ENCODE measurements around the gene IL5. TPM values are rescaled to one million over a fixed set of nuclear protein-coding genes. Genes with fewer than 3 reads are reported as not detected.
"Not testable (repeated sequence)": the region's sequence is repeated elsewhere in the genome, so short reads cannot be mapped to it uniquely, and the experiment has no call there.

The IL5 gene
- total RNA-seq, 1 donor from 2014 or later: not detected

DNA sequence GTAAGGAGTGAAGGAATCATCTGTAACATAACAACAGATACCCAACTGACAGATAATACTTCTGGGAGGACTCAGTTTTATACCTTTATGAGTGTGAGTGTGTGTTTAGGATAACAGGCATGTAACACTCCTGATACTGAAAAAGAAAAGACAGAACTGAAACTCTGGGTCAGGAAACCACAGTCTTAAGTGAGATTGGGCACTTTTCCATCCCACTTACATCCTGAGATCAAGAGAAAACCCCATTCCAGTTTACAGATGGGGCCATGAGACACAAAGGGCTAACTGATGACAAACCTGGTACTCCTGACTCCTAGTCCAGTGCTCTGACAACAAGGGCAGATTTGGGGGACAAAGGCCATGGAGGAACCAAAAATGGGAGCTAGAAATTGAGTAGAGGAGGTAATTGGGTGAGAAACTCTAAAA is 18.0 kb downstream of the IL5 start:
- no peak for DNase-seq (ENCODE audit: extremely low spot score, unreplicated experiment)
- Mint-ChIP-seq H3K4me3 (ENCODE audit: unreplicated experiment) (no peak overlapping the region), H3K27me3 (ENCODE audit: unreplicated experiment) (peaks cover 28% of the 10 kb centered on the region), H3K36me3 (ENCODE audit: unreplicated experiment) (no peaks in the 10 kb centered on the region), H3K27ac (ENCODE audit: unreplicated experiment) (no peak overlapping the region), H3K4me1 (ENCODE audit: unreplicated experiment) (peaks cover 1% of the 10 kb centered on the region), H3K9me3 (ENCODE audit: unreplicated experiment) (peaks cover 10% of the 10 kb centered on the region)
- TF ChIP-seq, protein P1, sequence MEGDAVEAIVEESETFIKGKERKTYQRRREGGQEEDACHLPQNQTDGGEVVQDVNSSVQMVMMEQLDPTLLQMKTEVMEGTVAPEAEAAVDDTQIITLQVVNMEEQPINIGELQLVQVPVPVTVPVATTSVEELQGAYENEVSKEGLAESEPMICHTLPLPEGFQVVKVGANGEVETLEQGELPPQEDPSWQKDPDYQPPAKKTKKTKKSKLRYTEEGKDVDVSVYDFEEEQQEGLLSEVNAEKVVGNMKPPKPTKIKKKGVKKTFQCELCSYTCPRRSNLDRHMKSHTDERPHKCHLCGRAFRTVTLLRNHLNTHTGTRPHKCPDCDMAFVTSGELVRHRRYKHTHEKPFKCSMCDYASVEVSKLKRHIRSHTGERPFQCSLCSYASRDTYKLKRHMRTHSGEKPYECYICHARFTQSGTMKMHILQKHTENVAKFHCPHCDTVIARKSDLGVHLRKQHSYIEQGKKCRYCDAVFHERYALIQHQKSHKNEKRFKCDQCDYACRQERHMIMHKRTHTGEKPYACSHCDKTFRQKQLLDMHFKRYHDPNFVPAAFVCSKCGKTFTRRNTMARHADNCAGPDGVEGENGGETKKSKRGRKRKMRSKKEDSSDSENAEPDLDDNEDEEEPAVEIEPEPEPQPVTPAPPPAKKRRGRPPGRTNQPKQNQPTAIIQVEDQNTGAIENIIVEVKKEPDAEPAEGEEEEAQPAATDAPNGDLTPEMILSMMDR (IDR thresholded peaks at IDR 0.05): no peak

DNA sequence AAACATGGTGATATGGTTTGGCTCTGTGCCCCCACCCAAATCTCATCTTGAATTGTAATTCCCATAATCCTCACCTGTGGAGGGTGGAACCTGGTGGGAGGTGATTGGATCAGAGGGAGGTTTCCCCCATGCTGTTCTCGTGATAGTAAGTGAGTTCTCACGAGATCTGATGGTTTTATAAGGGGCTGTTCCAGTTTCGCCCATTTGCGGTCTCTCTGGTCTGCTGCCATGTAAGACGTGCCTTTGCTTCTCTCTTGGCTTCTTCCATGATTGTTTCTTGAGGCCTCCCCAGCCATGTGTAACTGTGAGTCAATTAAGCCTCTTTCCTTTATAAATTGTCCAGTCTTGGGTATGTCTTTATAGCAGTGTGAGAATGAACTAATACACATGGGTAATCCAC is 18.4 kb downstream of the IL5 start:
- DNase-seq (ENCODE audit: extremely low spot score, unreplicated experiment); H3K27ac Mint-ChIP-seq (ENCODE audit: unreplicated experiment); H3K4me3 Mint-ChIP-seq (ENCODE audit: unreplicated experiment); H3K36me3 Mint-ChIP-seq (ENCODE audit: unreplicated experiment); H3K4me1 Mint-ChIP-seq (ENCODE audit: unreplicated experiment): not testable (repeated sequence)
- Mint-ChIP-seq H3K27me3 (ENCODE audit: unreplicated experiment) (peaks cover 28% of the 10 kb centered on the region), H3K9me3 (ENCODE audit: unreplicated experiment) (peaks cover 13% of the 10 kb centered on the region)

DNA sequence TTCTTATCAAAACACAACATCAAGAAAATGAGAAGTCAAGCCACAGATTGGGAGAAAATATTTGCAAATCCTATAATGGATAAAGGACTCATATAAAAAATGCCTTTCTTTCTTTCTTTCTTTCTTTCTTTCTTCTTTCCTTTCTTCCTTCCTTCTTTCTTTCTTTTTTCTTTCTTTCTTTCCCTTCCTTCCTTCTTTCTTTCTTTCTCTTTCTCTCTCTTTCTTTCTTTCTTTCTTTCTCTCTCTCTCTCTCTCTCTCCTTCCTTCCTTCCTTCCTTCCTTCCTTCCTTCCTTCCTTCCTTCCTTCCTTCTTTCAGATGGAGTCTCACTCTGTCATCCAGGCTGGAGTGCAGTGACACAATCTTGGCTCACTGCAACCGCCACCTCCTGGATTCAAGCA is 21.3 kb downstream of the IL5 start:
- not testable (repeated sequence) for H3K36me3 Mint-ChIP-seq (ENCODE audit: unreplicated experiment); DNase-seq (ENCODE audit: extremely low spot score, unreplicated experiment); H3K27ac Mint-ChIP-seq (ENCODE audit: unreplicated experiment); H3K4me1 Mint-ChIP-seq (ENCODE audit: unreplicated experiment); H3K4me3 Mint-ChIP-seq (ENCODE audit: unreplicated experiment)
- peaks cover 13% of the 10 kb centered on the region for H3K9me3 Mint-ChIP-seq (ENCODE audit: unreplicated experiment)
- H3K27me3 Mint-ChIP-seq (ENCODE audit: unreplicated experiment): peaks cover 21% of the 10 kb centered on the region

DNA sequence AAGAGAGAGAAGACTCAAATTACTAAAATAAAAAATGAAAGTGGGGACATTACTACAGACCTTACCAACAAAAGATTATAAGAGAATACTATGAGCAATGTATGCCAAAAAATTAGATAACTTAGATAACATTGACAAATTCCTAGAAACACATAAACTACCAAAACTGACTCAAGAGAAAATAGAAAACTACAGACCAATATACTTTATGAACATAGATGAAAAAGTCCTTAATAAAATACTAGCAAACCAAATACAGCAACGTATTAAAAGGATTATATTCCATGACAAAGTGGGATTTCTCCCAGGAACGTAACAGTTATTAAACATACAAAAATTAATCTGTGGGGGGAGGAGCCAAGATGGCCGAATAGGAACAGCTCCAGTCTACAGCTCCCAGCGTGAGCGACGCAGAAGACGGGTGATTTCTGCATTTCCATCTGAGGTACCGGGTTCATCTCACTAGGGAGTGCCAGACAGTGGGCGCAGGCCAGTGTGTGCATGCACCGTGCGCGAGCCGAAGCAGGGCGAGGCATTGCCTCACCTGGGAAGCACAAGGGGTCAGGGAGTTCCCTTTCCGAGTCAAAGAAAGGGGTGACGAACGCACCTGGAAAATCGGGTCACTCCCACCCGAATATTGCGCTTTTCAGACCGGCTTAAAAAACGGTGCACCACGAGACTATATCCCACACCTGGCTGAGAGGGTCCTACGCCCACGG is 29.5 kb downstream of the IL5 start:
- H3K27me3 Mint-ChIP-seq (ENCODE audit: unreplicated experiment); H3K4me1 Mint-ChIP-seq (ENCODE audit: unreplicated experiment); H3K36me3 Mint-ChIP-seq (ENCODE audit: unreplicated experiment); H3K4me3 Mint-ChIP-seq (ENCODE audit: unreplicated experiment); H3K27ac Mint-ChIP-seq (ENCODE audit: unreplicated experiment); DNase-seq (ENCODE audit: extremely low spot score, unreplicated experiment): not testable (repeated sequence)
- H3K9me3 Mint-ChIP-seq (ENCODE audit: unreplicated experiment): peaks cover 21% of the 10 kb centered on the region

DNA sequence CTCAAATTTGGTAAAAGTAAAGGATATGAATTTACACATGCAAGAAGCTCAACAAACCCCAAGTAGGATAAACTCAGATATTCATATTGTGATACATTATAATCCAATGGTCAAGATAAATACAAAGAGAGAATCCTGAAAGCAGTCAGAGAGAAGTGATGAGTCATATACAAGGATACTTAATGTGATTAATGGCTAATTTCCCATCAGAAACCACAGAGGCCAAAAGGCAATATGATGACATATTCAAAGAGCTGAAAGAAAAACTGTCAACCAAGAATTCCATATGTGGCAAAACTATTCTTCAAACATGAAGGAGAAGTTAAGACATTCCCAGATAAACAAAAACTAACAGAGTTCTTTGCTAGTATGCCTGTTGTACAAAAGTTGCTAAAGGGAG is 33.2 kb downstream of the IL5 start:
- no peak for DNase-seq (ENCODE audit: extremely low spot score, unreplicated experiment)
- Mint-ChIP-seq H3K4me3 (ENCODE audit: unreplicated experiment) (no peak overlapping the region), H3K27me3 (ENCODE audit: unreplicated experiment) (no peaks in the 10 kb centered on the region), H3K4me1 (ENCODE audit: unreplicated experiment) (peaks cover 12% of the 10 kb centered on the region), H3K27ac (ENCODE audit: unreplicated experiment) (no peak overlapping the region), H3K9me3 (ENCODE audit: unreplicated experiment) (peaks cover 21% of the 10 kb centered on the region), H3K36me3 (ENCODE audit: unreplicated experiment) (peaks cover 5% of the 10 kb centered on the region)
- TF ChIP-seq, protein P1 (IDR thresholded peaks at IDR 0.05): no peak

DNA sequence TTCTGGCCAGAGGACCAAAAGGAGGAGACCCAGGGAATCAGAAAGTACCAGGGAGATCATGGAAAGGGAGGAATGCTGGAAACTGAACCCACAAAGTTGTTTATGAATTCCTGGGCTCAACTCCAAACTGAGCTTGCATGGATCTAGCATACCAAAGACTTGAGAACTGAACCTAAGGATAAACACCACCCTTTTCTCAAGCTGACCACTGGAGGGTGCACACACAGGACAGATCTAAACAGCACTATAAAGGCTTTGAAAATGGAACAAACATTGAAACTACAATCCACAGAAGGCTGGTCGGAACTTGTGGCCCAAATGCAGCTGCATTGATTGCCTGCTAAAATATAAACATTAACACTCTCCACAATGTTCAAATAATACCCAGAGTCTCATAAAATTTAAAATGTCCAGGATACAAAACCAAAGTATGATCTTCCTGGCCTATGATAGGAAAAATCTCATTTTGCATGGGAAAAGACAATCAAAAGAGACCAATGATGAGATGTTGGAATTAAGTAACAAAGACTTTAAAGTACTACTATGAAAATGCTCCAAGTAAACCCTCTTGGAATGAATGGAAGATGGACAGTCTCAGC is 37.1 kb downstream of the IL5 start:
- peaks cover 2% of the 10 kb centered on the region for H3K36me3 Mint-ChIP-seq (ENCODE audit: unreplicated experiment)
- TF ChIP-seq, protein P1 (IDR thresholded peaks at IDR 0.05): peak; percentile 66
- peaks cover 24% of the 10 kb centered on the region for H3K4me1 Mint-ChIP-seq (ENCODE audit: unreplicated experiment)
- no peaks in the 10 kb centered on the region for H3K27me3 Mint-ChIP-seq (ENCODE audit: unreplicated experiment)
- H3K27ac Mint-ChIP-seq (ENCODE audit: unreplicated experiment): peak overlapping the region; percentile 81
- DNase-seq (ENCODE audit: extremely low spot score, unreplicated experiment): peak; percentile 66
- H3K4me3 Mint-ChIP-seq (ENCODE audit: unreplicated experiment): no peak overlapping the region
- peaks cover 6% of the 10 kb centered on the region for H3K9me3 Mint-ChIP-seq (ENCODE audit: unreplicated experiment)
